Activated naive CD8-positive, alpha-beta T cell treated with anti-CD3 and anti-CD28 coated beads, Interleukin-2, amount 10 ng/mL, durations not matched to agents 7 days and 5 days (primary cell): ENCODE data around the gene WDFY4. TPM values are rescaled to one million over a fixed set of nuclear protein-coding genes. Genes with fewer than 3 reads are reported as not detected.

Experiments
- ATAC-seq: fragments of 150-1000 bp; cut with Tn5 transposase; one replicate; pipeline ENCODE4 v1.10.0; 2021; ENCODE audit warnings: low read depth, moderate library complexity
- POLR2A ChIA-PET: fragments of 350-600 bp; sonication (Branson Sonifier 250); formaldehyde crosslinking; loops from one replicate; lab custom pipeline; 2021; ENCODE audit warnings: antibody characterized with exemption; lab: Charles Lee
- DNase-seq: peaks from one replicate; pipeline ENCODE4 v3.0.0; 2021
- H3K27ac Mint-ChIP-seq: one replicate; pipeline ENCODE4 v1.8.0; 2022; ENCODE audit warnings: mild to moderate bottlenecking, mixed read lengths
- H3K27me3 Mint-ChIP-seq: one replicate; pipeline ENCODE4 v1.8.0; 2022; ENCODE audit warnings: mild to moderate bottlenecking, moderate library complexity, mixed read lengths
- H3K36me3 Mint-ChIP-seq: one replicate; pipeline ENCODE4 v1.8.0; 2021; ENCODE audit warnings: mild to moderate bottlenecking, mixed read lengths
- H3K4me1 Mint-ChIP-seq: one replicate; pipeline ENCODE4 v1.8.0; 2021; ENCODE audit warnings: mixed read lengths
- H3K4me3 Mint-ChIP-seq: one replicate; pipeline ENCODE4 v1.8.0; 2022; ENCODE audit warnings: mild to moderate bottlenecking, moderate library complexity, mixed read lengths
- H3K9me3 Mint-ChIP-seq: one replicate; pipeline ENCODE4 v1.8.0; 2021; ENCODE audit warnings: mixed read lengths
- total RNA-seq, 2 experiments: library from RNA; stranded (reverse); gene quantifications; one replicate each; pipeline ENCODE4 v1.2.3, GENCODE V29; 2021

Gene WDFY4
- total RNA-seq, 2 experiments from 2014 or later: 1.5 to 2.4 TPM

GRCh38 chr10:48763403-48763965 lies 78.8 kb downstream of the WDFY4 start:
- no peak for ATAC-seq
- peaks cover 3% of the 10 kb centered on the region for H3K27me3 Mint-ChIP-seq
- H3K4me1 Mint-ChIP-seq: no peaks in the 10 kb centered on the region
- no peak for DNase-seq
- no peaks in the 10 kb centered on the region for H3K9me3 Mint-ChIP-seq
- POLR2A ChIA-PET: no interaction called here
- no peak overlapping the region for H3K4me3 Mint-ChIP-seq
- H3K27ac Mint-ChIP-seq: no peak overlapping the region
- H3K36me3 Mint-ChIP-seq: peaks cover 2% of the 10 kb centered on the region

- H3K27ac Mint-ChIP-seq: no peak overlapping the region
- no peak for ATAC-seq
- H3K4me1 Mint-ChIP-seq: no peaks in the 10 kb centered on the region
Measured at GRCh38 chr10:48764486-48764885, 79.8 kb downstream of the WDFY4 start.

GRCh38 chr10:48765039-48765438 lies 80.4 kb downstream of the WDFY4 start:
- H3K27me3 Mint-ChIP-seq: no peaks in the 10 kb centered on the region
- H3K9me3 Mint-ChIP-seq: no peaks in the 10 kb centered on the region
- H3K27ac Mint-ChIP-seq: no peak overlapping the region
- no peaks in the 10 kb centered on the region for H3K4me1 Mint-ChIP-seq
- POLR2A ChIA-PET: no interaction called here
- DNase-seq: no peak
- H3K36me3 Mint-ChIP-seq: no peaks in the 10 kb centered on the region
- ATAC-seq: no peak
- no peak overlapping the region for H3K4me3 Mint-ChIP-seq

More at GRCh38 chr10:48764486-48764885, 79.8 kb downstream of the WDFY4 start:
- POLR2A ChIA-PET: no interaction called here
- H3K36me3 Mint-ChIP-seq: peaks cover 2% of the 10 kb centered on the region
- no peak for DNase-seq
- H3K27me3 Mint-ChIP-seq: no peaks in the 10 kb centered on the region
- H3K4me3 Mint-ChIP-seq: no peak overlapping the region
- H3K9me3 Mint-ChIP-seq: no peaks in the 10 kb centered on the region

GRCh38 chr10:48765527-48765926 lies 80.9 kb downstream of the WDFY4 start:
- Mint-ChIP-seq H3K4me3 (no peak overlapping the region), H3K9me3 (no peaks in the 10 kb centered on the region), H3K27me3 (no peaks in the 10 kb centered on the region), H3K27ac (no peak overlapping the region), H3K36me3 (no peaks in the 10 kb centered on the region), H3K4me1 (no peaks in the 10 kb centered on the region)
- ATAC-seq (no peak), DNase-seq (no peak)
- POLR2A ChIA-PET: no interaction called here

GRCh38 chr10:48767373-48768143 lies 82.9 kb downstream of the WDFY4 start:
- no peaks in the 10 kb centered on the region for H3K9me3 Mint-ChIP-seq
- ATAC-seq (no peak), DNase-seq (no peak)
- H3K4me3 Mint-ChIP-seq: no peak overlapping the region
- H3K27ac Mint-ChIP-seq: no peak overlapping the region
- no peaks in the 10 kb centered on the region for H3K4me1 Mint-ChIP-seq
- H3K27me3 Mint-ChIP-seq: no peaks in the 10 kb centered on the region
- H3K36me3 Mint-ChIP-seq: no peaks in the 10 kb centered on the region
- POLR2A ChIA-PET: no interaction called here

- no peaks in the 10 kb centered on the region for H3K27me3 Mint-ChIP-seq
- no peaks in the 10 kb centered on the region for H3K9me3 Mint-ChIP-seq
- H3K36me3 Mint-ChIP-seq: no peaks in the 10 kb centered on the region
- no peak overlapping the region for H3K4me3 Mint-ChIP-seq
- no peak for ATAC-seq
- POLR2A ChIA-PET: no interaction called here
- no peak overlapping the region for H3K27ac Mint-ChIP-seq
- no peak for DNase-seq
- H3K4me1 Mint-ChIP-seq: no peaks in the 10 kb centered on the region
Measured at GRCh38 chr10:48768144-48768766, 83.6 kb downstream of the WDFY4 start.

- POLR2A ChIA-PET: no interaction called here
- Mint-ChIP-seq H3K27me3 (no peaks in the 10 kb centered on the region), H3K36me3 (no peaks in the 10 kb centered on the region), H3K4me1 (no peaks in the 10 kb centered on the region), H3K4me3 (no peak overlapping the region), H3K27ac (no peak overlapping the region), H3K9me3 (no peaks in the 10 kb centered on the region)
- DNase-seq (no peak), ATAC-seq (no peak)
Measured at GRCh38 chr10:48768926-48769325, 84.3 kb downstream of the WDFY4 start.

GRCh38 chr10:48769706-48770435 lies 85.2 kb downstream of the WDFY4 start:
- DNase-seq: no peak
- Mint-ChIP-seq H3K27me3 (no peaks in the 10 kb centered on the region), H3K9me3 (no peaks in the 10 kb centered on the region), H3K4me3 (no peak overlapping the region), H3K36me3 (no peaks in the 10 kb centered on the region), H3K27ac (no peak overlapping the region), H3K4me1 (no peaks in the 10 kb centered on the region)
- no peak for ATAC-seq
- POLR2A ChIA-PET: no interaction called here

GRCh38 chr10:48770561-48771089 lies 86.0 kb downstream of the WDFY4 start:
- H3K4me1 Mint-ChIP-seq: no peaks in the 10 kb centered on the region
- no peaks in the 10 kb centered on the region for H3K36me3 Mint-ChIP-seq
- ATAC-seq (no peak), DNase-seq (no peak)
- no peak overlapping the region for H3K27ac Mint-ChIP-seq
- POLR2A ChIA-PET: no interaction called here
- no peak overlapping the region for H3K4me3 Mint-ChIP-seq
- no peaks in the 10 kb centered on the region for H3K27me3 Mint-ChIP-seq
- no peaks in the 10 kb centered on the region for H3K9me3 Mint-ChIP-seq

GRCh38 chr10:48771234-48771633 lies 86.6 kb downstream of the WDFY4 start:
- no peaks in the 10 kb centered on the region for H3K4me1 Mint-ChIP-seq
- no peak overlapping the region for H3K4me3 Mint-ChIP-seq
- H3K27ac Mint-ChIP-seq: no peak overlapping the region
- H3K27me3 Mint-ChIP-seq: no peaks in the 10 kb centered on the region
- H3K36me3 Mint-ChIP-seq: no peaks in the 10 kb centered on the region
- POLR2A ChIA-PET: no interaction called here
- ATAC-seq (no peak), DNase-seq (no peak)
- H3K9me3 Mint-ChIP-seq: no peaks in the 10 kb centered on the region

- no peaks in the 10 kb centered on the region for H3K27me3 Mint-ChIP-seq
- no peaks in the 10 kb centered on the region for H3K4me1 Mint-ChIP-seq
- H3K4me3 Mint-ChIP-seq: no peak overlapping the region
- no peaks in the 10 kb centered on the region for H3K9me3 Mint-ChIP-seq
- POLR2A ChIA-PET: no interaction called here
- no peak for DNase-seq
- no peak for ATAC-seq
- no peaks in the 10 kb centered on the region for H3K36me3 Mint-ChIP-seq
- H3K27ac Mint-ChIP-seq: no peak overlapping the region
Measured at GRCh38 chr10:48772059-48772458, 87.4 kb downstream of the WDFY4 start.

- no peaks in the 10 kb centered on the region for H3K9me3 Mint-ChIP-seq
- no peak overlapping the region for H3K27ac Mint-ChIP-seq
- POLR2A ChIA-PET: no interaction called here
- no peaks in the 10 kb centered on the region for H3K4me1 Mint-ChIP-seq
- no peak overlapping the region for H3K4me3 Mint-ChIP-seq
- no peak for ATAC-seq
- no peak for DNase-seq
- no peaks in the 10 kb centered on the region for H3K27me3 Mint-ChIP-seq
- H3K36me3 Mint-ChIP-seq: no peaks in the 10 kb centered on the region
Measured at GRCh38 chr10:48773580-48773979, 88.9 kb downstream of the WDFY4 start.

- Mint-ChIP-seq H3K4me1 (no peaks in the 10 kb centered on the region), H3K36me3 (no peaks in the 10 kb centered on the region), H3K27ac (no peak overlapping the region), H3K27me3 (no peaks in the 10 kb centered on the region), H3K4me3 (no peak overlapping the region), H3K9me3 (no peaks in the 10 kb centered on the region)
- POLR2A ChIA-PET: no interaction called here
- DNase-seq (no peak), ATAC-seq (no peak)
Measured at GRCh38 chr10:48774416-48775205, 89.9 kb downstream of the WDFY4 start.
